ENCODE results near the gene SIX5.
"Not testable (repeated sequence)": the region's sequence is repeated elsewhere in the genome, so short reads cannot be mapped to it uniquely, and the experiment has no call there.

SIX5 gene

DNA sequence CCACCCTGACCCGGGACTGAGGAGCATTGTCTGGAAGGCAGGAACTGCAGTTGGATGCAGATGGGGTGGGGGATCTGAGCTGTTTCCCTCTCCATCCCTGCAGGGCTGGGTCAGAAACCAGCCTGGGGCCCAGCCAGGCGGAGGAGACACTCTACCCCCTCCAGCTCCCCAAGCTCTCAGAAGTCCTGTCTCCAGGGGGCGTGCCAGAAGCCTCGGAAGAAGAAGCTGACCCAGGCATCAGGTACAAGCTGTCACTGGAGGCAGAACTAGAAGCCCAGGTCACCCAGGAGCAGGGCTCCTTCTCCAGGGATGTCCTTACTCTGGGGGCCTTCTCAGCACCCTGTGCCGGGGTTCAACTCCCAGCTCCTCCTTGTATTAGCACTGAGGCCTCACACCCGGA, 15.5 kb downstream of the SIX5 start:
- DNase-seq (ENCODE audit: low spot score) = no peak

- DNase-seq (ENCODE audit: low spot score) = no peak
Measured at GRCh38 chr19:45752639-45753038, 16.4 kb downstream of the SIX5 start.

- DNase-seq (ENCODE audit: low spot score) = not testable (repeated sequence)
Measured at GRCh38 chr19:45751483-45751882, 17.6 kb downstream of the SIX5 start.

DNA sequence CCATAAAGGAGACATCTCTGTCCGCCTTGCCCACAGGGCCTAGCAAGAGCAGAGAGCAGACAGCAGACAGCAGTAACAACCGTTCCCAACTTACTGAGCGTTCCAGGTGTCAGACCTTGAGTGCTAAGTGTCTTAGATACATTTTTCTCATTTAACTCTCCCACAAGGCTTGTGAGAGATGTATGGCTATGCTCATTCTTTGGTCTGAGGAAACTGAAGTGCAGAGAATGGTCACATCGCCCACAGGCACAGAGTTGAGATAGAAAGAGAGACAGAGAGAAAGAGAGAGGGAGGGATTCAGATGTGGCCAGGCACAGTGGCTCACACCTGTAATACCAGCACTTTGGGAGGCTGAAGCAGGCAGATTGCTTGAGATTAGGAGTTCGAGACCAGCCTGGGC, 21.5 kb downstream of the SIX5 start:
- no peak for DNase-seq (ENCODE audit: low spot score)

GRCh38 chr19:45746866-45747265, 22.2 kb downstream of the SIX5 start:
- no peak for DNase-seq (ENCODE audit: low spot score)

- DNase-seq (ENCODE audit: low spot score) = no peak
Measured at GRCh38 chr19:45745606-45746005, 23.4 kb downstream of the SIX5 start.

GRCh38 chr19:45742969-45743368, 26.1 kb downstream of the SIX5 start:
- no peak for DNase-seq (ENCODE audit: low spot score)

GRCh38 chr19:45739498-45740439, 29.3 kb downstream of the SIX5 start:
- no peak for DNase-seq (ENCODE audit: low spot score)

- no peak for DNase-seq (ENCODE audit: low spot score)
Measured at GRCh38 chr19:45733160-45733810, 35.8 kb downstream of the SIX5 start, which contains the start of gene MEIOSIN. Gene MEIOSIN, plus strand, starts transcription at chr19:45733439. Its CDS starts 1,938 bp downstream, at chr19:45735377.

GRCh38 chr19:45730368-45731288, 38.4 kb downstream of the SIX5 start, which contains the start of gene FBXO46:
Gene FBXO46, minus strand, starts transcription at chr19:45730896. Its CDS starts 17,401 bp downstream, at chr19:45713495.
- peak; percentile 99 for DNase-seq (ENCODE audit: low spot score)

GRCh38 chr19:45729800-45730290, 39.2 kb downstream of the SIX5 start:
- no peak for DNase-seq (ENCODE audit: low spot score)

DNA sequence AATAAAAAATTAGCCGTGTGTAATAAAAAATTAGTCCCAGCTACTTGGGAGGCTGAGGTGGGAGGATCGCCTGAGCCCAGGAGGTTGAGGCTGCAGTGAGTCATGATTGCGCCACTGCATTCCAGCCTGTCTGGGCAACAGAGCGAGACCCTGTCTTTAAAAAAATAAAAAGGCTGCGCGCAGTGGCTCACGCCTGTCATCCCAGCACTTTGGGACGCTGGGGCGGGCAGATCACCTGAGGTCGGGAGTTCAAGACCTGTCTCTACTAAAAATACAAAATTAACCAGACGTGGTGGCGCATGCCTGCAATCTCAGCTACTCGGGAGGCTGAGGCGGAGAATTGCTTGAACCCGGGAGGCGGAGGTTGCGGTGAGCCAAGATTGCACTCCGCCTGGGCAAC, 40.4 kb downstream of the SIX5 start:
- DNase-seq (ENCODE audit: low spot score) = not testable (repeated sequence)

- not testable (repeated sequence) for DNase-seq (ENCODE audit: low spot score)
Measured at GRCh38 chr19:45720065-45720464, 49.0 kb downstream of the SIX5 start.

DNA sequence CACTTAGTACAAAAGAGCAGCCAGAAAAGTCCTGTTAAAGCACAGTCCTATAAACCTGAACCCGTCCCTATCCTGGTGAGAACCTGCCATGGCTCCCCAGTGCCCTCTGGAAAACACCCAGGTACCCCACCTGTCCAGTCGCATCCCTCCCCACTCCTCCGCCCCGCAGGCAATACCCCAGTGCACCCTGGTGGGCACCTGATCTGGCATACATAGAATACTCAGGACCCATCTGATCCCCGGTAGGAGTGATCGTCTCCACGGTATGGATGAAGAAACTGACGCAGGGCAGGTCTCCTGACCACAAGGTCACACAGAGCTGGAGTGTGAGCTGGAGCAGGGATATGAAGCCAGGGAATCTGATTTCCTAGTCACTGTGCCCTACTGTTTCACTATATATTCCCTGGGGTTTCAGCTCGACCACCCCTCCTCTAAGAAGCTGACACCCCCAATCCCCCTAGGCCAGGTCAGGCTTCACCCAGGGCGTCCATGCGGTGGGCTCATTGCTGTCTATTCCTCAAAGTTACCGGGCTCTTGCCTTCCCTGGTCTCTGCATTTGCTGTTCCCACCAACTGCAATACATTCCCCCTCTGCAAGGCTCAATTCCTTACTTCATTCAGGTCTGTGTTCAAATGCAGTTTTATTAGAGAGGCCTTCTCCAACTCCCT, 50.9 kb downstream of the SIX5 start:
- DNase-seq (ENCODE audit: low spot score) = no peak

GRCh38 chr19:45717131-45717982, 51.7 kb downstream of the SIX5 start:
- DNase-seq (ENCODE audit: low spot score) = peak; percentile 99

- peak; percentile 49 for DNase-seq (ENCODE audit: low spot score)
Measured at GRCh38 chr19:45716359-45717130, 52.5 kb downstream of the SIX5 start.

GRCh38 chr19:45715139-45715538, 53.9 kb downstream of the SIX5 start:
- DNase-seq (ENCODE audit: low spot score) = no peak
